Left kidney (tissue), 2 donors: ENCODE results near the gene MYZAP. TPM values are rescaled to one million over a fixed set of nuclear protein-coding genes. Genes with fewer than 3 reads are reported as not detected.
"Not testable (repeated sequence)": the region's sequence is repeated elsewhere in the genome, so short reads cannot be mapped to it uniquely, and the experiment has no call there.

Source experiments
- DNase-seq: peaks from one replicate; pipeline ENCODE4 v3.0.0-alpha.2; 2013
- polyA plus RNA-seq: library from polyadenylated mRNA; unstranded; fragments of 120-200 nt; gene quantifications from one replicate; pipeline ENCODE4 v1.2.1, GENCODE V29; 2013; ENCODE audit not compliant: insufficient read length

Gene MYZAP
- polyA plus RNA-seq, 1 donor: 5.3 TPM

GRCh38 chr15:57592836-57593420 lies 1.2 kb downstream of the MYZAP start:
- no peak for DNase-seq

GRCh38 chr15:57594479-57594878 lies 2.8 kb downstream of the MYZAP start:
- DNase-seq: no peak

GRCh38 chr15:57595011-57595866 lies 3.5 kb downstream of the MYZAP start:
- no peak for DNase-seq

GRCh38 chr15:57596301-57596855 lies 4.7 kb downstream of the MYZAP start:
- no peak for DNase-seq

GRCh38 chr15:57596978-57597377 lies 5.3 kb downstream of the MYZAP start:
- DNase-seq: no peak

GRCh38 chr15:57597431-57597830 lies 5.7 kb downstream of the MYZAP start:
- no peak for DNase-seq

- no peak for DNase-seq
Measured at GRCh38 chr15:57598346-57598745, 6.6 kb downstream of the MYZAP start.

- DNase-seq: no peak
Measured at GRCh38 chr15:57599296-57599810, 7.6 kb downstream of the MYZAP start.

GRCh38 chr15:57600197-57600596 lies 8.5 kb downstream of the MYZAP start:
- no peak for DNase-seq

GRCh38 chr15:57604507-57604906 lies 12.8 kb downstream of the MYZAP start:
- no peak for DNase-seq

GRCh38 chr15:57605491-57605890 lies 13.8 kb downstream of the MYZAP start:
- no peak for DNase-seq

GRCh38 chr15:57606048-57606447 lies 14.3 kb downstream of the MYZAP start:
- no peak for DNase-seq

GRCh38 chr15:57606816-57607215 lies 15.1 kb downstream of the MYZAP start:
- no peak for DNase-seq

GRCh38 chr15:57607570-57608000 lies 15.9 kb downstream of the MYZAP start:
- DNase-seq: no peak

GRCh38 chr15:57609805-57610529 lies 18.3 kb downstream of the MYZAP start:
- no peak for DNase-seq

- DNase-seq: no peak
Measured at GRCh38 chr15:57611123-57611522, 19.4 kb downstream of the MYZAP start.

GRCh38 chr15:57611938-57612337 lies 20.2 kb downstream of the MYZAP start:
- no peak for DNase-seq

GRCh38 chr15:57614241-57614640 lies 22.5 kb downstream of the MYZAP start:
- no peak for DNase-seq

GRCh38 chr15:57615951-57616496 lies 24.3 kb downstream of the MYZAP start:
- not testable (repeated sequence) for DNase-seq

GRCh38 chr15:57618325-57618724 lies 26.6 kb downstream of the MYZAP start:
- no peak for DNase-seq

GRCh38 chr15:57619746-57620145 lies 28.0 kb downstream of the MYZAP start:
- no peak for DNase-seq

GRCh38 chr15:57624730-57625129 lies 33.0 kb downstream of the MYZAP start:
- DNase-seq: no peak
